Endothelial cell of umbilical vein (primary cell): ENCODE data around the gene CSH2.

Experiments used
- MAX ChIP-seq: IDR thresholded peaks from 2 replicates; pipeline ENCODE4 v1.6.1; 2011; ENCODE audit not compliant: insufficient read depth, insufficient read length
- POLR2AphosphoS5 ChIP-seq: IDR thresholded peaks from 2 replicates; pipeline ENCODE4 v1.6.1; 2012; ENCODE audit warnings: low read depth, mild to moderate bottlenecking, control low read depth, low read length, moderate library complexity; ENCODE audit not compliant: insufficient read depth

GRCh38 chr17:63837962-63838600 is 35.4 kb downstream of the CSH2 start:
- TF ChIP-seq POLR2AphosphoS5: no peak
- no peak for TF ChIP-seq MAX
